GM15510 (cell line): Measurements from ENCODE around the gene CAMTA1.

ENCODE experiments used
- POLR2A ChIP-seq: IDR thresholded peaks from 3 replicates; pipeline ENCODE4 v1.6.1; 2011; ENCODE audit warnings: borderline replicate concordance; ENCODE audit not compliant: insufficient read length; ENCODE audit errors: extremely low read depth

CAMTA1 gene

DNA sequence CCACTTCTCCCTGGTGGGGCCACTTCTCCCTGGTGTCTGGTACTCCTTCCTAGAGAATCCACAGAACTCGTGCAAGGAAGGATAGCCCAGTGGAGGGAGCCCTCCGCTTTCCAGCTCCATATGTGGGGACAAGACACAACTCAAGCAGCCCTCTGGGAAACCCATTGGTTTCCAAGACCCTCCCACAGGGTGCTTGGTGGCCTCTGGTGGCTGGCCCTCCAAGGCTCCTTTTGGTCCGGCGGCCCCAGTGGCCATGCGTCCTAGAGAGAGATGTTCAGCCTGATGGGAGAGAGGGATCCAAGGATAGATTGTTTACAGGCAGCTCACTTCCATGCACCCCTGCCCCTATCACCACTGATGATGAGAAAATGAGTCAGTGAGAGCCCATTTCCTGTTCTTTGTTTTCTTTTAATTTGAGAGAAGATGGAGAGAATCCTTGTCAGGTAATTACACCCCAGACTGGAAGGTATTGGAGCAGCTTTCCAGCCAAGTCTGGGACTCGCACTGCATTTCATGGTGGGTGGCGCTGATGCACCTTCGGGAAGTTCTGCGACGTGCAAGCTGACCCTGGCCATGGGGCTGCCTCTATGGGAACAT is 499.7 kb downstream of the CAMTA1 start:
- no peak for TF ChIP-seq POLR2A

DNA sequence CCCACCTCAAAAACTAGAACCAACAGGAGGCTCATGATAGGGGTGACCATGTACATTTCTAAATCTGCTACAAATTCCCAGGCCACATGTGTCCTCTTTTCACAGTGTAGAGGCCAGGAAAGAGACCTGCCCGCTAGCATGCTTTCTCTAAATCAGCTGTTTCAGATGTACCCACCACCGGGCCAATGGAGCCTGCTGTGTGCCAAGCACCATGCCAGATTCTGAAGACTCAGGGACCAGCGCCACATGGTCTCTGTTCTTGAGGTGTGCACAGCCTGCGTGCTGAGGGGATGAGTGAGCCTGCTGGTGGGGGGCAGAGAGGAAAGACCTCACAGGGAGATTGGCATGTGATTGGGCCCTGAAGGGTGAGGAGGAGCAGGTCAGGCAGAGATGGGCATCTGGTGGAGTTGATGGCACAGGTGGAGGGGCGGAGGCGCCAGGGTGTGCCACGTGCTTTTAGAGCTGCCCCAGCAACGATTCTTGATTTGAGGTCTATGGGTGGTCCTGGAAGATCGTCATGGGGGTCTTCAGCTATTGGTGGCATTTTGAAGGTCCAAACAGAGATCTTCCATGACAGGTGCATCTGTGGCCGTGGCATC is 500.7 kb downstream of the CAMTA1 start:
- no peak for TF ChIP-seq POLR2A

DNA sequence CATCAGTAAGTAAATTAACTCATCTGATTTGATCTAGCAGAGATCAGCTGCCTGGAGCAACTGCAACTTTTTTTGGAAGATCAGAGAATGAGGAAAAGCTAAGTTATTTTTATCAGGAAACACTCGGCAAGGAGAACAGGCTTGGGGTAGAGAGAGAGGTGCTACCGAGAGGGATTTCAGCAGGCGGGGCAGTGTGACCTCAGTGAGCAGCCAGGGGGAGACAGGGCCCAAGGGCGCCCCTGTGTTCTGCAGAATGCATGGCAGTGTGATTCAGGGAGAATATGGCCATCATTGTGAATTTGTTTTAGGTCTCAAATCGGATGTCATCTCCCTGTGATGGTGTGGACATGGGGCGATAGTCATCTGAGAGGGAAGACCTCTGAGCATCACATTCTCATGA is 501.8 kb downstream of the CAMTA1 start:
- TF ChIP-seq POLR2A, result no peak

DNA sequence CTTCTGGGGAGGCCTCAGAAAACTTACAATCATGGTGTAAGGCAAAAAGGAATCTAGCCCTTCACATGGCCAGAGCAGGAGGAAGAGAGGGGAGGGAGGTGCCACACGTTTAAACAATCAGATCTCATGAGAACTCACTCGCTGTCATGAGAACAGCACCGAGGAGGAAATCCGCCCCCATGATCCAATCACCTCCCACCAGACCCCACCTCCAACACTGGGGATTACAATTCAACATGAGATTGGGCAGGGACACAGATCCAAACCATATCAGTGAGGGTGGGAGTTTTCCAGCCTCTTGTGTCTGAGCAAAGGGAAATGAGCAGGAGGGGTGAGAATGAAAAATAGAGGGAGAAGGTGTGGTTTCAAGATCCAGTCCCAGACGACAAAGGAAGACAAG is 503.7 kb downstream of the CAMTA1 start:
- no peak for TF ChIP-seq POLR2A

DNA sequence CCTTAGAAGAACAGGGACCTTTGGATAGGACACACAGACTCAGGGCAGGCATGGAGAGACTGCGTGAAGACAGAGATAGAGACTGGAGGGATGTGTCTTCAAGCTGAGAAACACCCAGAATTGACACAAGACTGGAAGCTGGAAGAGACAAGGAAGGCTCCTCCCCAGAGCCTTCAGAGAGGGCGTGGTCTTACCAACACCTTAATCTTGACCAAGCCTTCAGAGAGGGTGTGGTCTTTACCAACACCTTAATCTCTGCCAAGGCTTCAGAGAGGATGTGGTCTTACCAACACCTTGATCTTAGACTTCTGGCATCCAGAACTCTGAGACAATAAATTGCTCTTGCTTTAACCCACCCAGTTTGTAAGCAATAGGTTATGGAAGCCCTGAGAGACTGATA is 504.4 kb downstream of the CAMTA1 start:
- no peak for TF ChIP-seq POLR2A

DNA sequence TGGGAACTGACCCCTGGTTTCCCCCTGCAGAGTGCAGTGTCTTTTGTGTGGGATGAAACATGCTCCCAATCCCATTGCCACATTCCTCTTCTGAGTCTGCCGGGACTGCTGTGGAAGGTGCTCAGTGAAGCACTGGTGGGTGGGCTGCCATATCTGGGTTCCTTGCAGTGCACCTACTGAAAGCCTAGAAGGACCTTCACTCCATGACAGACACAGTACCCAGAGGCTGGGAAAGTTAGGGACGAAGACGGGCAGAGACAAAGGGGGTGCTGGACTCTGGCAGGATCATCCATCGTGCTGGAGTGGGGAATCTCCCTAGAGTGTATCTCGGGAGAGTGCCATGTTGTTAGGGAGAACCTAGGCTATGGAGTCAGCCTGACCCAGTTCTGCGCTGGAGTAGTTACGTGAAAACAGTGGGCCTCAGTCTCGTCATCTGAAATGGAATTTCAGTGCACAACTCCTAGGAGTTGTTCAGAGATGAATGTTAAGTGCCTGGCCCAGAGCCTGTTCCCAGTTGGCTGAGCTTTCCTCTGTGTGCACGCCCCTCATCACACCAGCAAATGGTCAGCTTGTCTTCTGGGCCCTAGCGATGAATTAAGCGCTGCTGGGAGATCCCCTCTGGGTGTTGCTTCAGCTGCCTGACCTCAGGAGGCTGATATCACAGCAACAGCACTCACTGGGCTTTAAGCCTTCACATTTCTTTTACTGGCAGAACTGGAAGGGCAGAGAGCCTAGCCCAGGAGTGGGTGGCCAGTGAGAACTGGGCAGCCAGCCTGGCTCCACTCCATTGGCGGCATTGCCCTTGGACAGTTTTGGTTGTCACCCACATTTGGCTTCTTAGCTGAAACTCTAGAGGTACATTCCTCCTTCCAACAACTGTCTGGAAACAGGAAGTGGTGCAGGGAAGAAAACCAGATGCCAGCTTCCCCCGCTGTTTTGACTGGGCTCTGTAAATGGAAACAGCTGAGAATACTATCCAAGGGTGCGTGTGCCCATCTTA is 506.0 kb downstream of the CAMTA1 start:
- no peak for TF ChIP-seq POLR2A

DNA sequence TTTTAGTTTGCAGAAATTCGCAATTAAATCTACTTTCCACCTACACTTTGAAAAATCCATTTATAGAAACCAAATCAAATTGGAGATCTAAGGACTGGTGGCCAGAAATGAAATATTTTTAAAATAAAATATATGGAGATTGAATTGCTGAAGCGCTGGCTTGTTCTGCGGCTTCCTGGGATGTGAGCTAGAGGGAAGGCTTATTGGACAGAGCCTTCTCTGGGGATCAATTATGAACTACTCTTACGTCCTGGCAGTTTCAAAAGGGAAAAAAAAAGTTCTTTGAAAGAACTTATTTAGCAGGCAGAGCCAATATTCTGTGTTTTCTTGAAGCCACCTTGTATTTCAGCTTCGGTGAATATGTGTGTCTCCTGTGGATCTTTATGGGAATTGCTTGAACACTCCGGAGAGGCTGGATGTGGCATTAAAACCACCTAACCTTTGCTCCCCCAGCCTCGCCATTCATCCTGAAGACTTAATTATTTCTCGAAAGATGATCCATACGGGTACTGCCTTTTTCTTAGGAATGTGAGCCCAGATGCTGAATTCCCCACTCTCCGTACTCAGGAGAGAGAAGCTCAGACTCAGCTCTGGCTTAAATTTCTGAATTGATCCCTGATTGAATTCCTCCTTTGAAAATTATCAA is 506.9 kb downstream of the CAMTA1 start:
- no peak for TF ChIP-seq POLR2A

DNA sequence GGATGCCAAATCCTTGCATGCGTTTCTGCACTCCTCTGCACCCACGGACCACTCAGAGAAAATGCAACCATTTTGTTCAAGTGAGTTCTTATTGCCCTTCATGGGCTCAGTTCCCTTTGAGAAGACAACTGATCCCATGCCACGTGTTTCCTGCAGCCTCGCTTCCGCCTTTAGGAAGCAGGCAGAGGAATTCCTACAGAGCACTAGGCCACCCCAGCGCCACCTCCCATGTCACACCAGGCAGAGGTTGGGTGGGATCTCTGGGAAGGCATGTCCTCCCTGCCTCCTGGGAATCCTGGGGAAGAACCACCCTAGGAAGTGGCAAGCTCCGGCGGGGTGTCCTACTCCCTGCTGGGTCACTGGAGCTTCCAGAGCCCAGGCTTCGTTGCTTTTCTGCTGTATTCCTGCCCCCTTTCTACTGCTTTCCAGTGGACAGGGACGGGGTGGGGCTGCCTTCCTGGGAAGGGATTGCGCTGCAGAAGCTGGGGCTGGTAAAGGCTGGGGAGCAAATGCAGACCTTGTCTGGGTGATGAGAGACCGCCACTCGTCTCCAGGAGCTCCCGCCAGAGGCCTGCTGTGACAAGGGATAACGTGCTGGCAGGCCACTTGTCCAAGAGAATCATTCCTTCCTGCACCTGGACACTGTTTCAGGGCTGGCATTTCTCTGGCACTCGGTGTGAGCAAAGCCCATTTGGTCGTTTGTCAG is 507.6 kb downstream of the CAMTA1 start:
- no peak for TF ChIP-seq POLR2A

DNA sequence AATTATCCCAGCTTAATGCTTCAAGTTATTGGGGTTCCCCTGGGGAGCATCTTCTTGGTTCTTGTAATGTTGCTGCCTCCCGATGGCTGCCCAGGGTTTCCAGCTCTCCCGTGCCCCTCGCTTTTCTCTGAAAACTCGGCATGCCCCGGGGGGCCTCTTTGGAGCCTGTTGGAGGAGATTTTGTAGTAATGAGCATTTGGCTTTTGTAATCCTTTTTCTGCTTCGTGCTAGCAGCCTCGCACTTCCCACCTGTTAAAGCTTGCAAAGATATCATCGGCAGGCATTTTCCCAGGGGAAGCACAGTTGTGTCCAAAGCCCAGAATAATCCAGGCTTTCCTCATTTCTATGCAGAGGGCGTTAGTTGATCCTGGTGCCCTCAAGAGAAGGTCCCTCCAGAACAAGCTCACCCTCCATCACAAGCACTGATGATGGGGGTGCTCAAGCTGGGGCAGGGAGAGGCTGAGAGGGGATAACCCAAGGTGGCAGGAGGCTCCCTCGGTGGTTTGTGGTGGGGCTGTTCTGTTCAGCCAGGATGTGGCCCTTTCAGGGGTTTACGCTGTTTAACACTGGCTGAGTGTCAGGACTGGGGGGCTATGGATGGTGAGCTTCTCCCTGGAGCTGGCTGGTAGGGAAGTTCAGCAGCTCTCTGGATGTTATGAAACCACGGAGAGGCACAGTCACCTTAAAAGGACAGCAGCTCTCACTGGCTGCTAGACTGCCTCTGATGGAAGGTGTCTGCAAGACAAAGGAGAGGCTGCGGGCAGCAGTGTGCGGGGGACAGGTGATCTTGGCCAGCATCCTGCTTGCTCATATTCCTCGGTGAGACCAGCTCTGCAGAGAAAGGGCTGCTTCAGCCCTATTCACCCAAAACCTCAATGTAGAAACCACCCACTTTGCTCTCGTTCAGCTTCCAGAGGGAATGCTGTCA is 508.7 kb downstream of the CAMTA1 start:
- TF ChIP-seq POLR2A, result no peak

DNA sequence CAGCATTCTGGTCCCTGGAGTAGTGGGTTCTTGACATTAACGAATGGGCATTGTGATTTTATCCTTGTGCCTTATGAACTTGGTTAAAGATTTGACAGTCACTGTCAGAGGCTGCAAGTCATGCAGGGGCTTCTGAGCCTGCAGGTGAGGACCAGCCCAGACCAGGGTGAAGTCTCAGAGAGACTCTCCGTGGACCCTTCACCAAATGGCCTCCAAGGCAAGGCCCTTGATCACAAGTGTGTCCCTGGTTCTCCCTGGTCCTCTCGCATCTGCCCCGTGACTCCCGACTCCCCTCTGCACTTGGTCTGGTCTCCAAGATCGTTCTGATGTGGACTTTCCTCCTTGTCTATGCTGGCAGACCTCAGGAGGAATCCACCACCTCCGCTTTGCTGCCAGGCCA is 509.4 kb downstream of the CAMTA1 start:
- TF ChIP-seq POLR2A, result no peak

DNA sequence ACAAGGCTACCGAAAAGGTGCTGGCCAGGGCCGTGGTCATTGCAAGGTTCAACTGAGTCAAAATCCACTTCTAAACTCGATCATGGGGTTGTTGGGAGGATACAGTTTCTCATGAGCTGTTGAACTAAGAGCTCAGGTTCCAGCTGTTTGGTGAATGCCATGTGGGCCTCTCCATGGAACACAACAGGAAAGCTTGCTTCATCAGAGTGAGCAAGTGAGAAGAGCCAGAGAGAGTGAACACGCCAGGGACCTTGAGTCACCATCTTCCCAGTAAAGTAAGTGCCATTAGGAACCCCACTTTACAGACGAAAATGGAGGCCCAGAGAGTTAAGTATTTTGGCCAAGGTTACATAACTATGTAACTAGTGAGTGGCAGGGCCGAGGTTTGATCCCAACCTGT is 510.7 kb downstream of the CAMTA1 start:
- TF ChIP-seq POLR2A, result no peak

DNA sequence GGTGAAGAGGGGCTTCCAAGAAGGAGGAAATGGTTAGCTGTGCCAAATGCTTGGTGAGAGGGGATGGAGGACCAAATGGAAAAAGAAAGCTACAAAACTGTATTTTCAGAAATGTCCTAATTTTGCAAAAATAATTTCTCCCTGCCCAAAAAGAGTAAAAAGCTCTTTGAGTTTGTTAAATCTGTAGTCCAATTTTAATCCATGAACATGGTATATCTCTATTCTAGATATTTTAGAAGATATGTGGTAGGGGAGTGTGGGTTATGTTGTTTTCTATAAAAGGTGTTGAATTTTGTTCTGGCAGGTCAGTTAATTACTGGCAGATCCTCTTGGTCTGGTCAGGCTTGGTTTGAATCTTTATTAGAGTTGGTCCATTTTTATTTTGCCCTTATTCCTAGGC is 511.7 kb downstream of the CAMTA1 start:
- no peak for TF ChIP-seq POLR2A

DNA sequence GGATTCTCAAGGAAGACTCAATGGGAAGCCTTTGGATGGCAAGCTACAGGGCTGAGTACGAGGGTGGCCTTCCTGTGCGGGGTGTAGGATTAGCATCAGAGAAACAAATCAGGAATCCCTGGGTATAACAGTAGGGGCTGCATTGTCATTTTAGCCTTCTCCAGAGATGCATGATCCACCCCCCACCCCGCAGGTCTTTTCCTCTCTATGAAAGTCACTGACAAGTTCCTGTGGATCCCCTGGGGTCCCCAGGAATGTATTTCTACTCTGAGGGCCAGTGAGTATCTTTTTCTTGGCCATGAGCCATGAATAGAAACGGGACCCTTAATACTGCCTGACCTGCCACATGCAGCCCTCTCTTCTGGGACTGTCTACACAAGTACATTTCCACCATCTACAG is 512.9 kb downstream of the CAMTA1 start:
- TF ChIP-seq POLR2A, result no peak

DNA sequence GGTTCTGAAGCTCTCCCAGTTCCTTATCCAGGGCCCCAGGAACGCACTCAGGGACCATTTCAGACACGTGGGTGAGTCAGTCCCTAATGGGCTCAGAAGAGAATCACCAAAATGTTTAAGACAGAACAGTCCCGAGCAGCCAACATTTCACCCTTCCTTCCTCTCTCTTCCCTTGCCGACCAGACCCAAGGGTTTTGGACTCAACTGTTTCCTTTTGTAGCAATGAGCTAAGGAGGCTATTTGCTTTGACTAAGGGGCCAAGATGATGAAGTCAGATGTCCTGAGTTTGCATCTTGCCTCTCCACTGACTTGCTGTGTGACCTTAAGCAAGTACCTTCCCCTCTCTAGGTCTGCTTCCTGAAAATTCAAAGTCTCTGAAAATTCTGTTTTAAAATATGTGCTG is 513.5 kb downstream of the CAMTA1 start:
- no peak for TF ChIP-seq POLR2A

DNA sequence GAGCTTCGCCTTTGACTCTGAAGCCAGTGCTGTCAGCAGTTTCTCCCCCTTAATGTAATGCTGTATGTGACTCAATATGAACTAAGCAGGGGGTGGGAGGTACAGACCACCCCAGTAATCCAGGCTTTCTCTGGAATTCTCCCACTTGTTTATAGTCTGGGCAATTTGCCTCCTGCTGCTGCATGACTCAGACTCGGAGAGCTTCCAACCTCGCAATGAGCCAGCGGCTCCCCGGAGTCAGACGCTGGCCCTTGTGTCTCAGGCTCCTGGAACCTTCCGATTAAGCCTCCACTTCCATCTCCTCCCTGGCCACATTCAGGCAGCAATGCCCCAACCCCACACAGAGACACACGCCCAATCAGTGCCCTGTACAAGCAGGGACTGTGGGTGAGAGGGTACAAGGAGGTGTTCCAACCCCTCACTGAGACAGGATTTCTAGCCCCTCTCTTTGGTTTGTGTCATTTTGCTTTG is 514.1 kb downstream of the CAMTA1 start:
- no peak for TF ChIP-seq POLR2A
